B cell (primary cell): ENCODE results near the gene CPEB3.

ENCODE experiments used
- EZH2 ChIP-seq: IDR thresholded peaks from 2 replicates; pipeline ENCODE4 v1.6.1; 2012; ENCODE audit warnings: borderline replicate concordance, low read depth, mild to moderate bottlenecking, moderate library complexity, low read length; ENCODE audit not compliant: insufficient read depth, poor library complexity, severe bottlenecking
- TF ChIP-seq, protein P1 (sequence below): fragments of 200-600 bp; IDR thresholded peaks from one replicate; pipeline ENCODE4 v1.8.0; 2022; ENCODE audit warnings: antibody characterized with exemption, mild to moderate bottlenecking

- TF ChIP-seq, protein P1, sequence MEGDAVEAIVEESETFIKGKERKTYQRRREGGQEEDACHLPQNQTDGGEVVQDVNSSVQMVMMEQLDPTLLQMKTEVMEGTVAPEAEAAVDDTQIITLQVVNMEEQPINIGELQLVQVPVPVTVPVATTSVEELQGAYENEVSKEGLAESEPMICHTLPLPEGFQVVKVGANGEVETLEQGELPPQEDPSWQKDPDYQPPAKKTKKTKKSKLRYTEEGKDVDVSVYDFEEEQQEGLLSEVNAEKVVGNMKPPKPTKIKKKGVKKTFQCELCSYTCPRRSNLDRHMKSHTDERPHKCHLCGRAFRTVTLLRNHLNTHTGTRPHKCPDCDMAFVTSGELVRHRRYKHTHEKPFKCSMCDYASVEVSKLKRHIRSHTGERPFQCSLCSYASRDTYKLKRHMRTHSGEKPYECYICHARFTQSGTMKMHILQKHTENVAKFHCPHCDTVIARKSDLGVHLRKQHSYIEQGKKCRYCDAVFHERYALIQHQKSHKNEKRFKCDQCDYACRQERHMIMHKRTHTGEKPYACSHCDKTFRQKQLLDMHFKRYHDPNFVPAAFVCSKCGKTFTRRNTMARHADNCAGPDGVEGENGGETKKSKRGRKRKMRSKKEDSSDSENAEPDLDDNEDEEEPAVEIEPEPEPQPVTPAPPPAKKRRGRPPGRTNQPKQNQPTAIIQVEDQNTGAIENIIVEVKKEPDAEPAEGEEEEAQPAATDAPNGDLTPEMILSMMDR: no peak
- no peak for TF ChIP-seq EZH2
Observed at GRCh38 chr10:92238054-92238585, 52.8 kb downstream of the CPEB3 start.
